ENCODE measurements around the gene ITPR1. TPM values are rescaled to one million over a fixed set of nuclear protein-coding genes. Genes with fewer than 3 reads are reported as not detected.

ITPR1 gene
- total and polyA plus RNA-seq, 2 of the 4 experiments (the other 2 are of a cell fraction) = 1.8 to 5.7 TPM

DNA sequence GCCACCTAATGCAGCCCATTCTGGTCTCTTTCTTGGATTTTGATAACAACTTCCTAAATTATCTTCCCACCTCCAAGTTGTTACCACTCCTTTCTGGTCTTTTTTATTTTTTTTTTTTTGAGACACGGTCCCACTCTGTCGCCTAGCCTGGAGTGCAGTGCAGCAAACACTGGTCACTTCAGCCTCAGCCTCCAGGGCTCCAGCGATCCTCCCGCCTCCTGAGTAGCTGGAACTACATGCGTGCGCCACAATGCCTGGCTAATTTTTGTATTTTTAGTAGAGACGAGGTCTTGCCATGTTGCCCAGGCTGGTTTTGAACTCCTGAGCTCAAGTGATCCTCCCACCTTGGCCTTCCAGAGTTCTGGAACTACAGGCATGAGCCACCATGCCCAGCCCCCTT is 393.3 kb downstream of the ITPR1 start:
- no peak overlapping the region for H4K8ac ChIP-seq (ENCODE audit: low read depth in 2 of 2, low read length in 2 of 2)
- no peak overlapping the region for H3K27ac ChIP-seq (ENCODE audit: insufficient read depth, low read length)
- H4K91ac ChIP-seq (ENCODE audit: insufficient read depth, low read depth, low read length) = no peak overlapping the region
- in situ Hi-C loops (cut with MboI; ENCODE audit: low sequenced_read_pairs) (no loop called here), intact Hi-C loops (cut with micrococcal nuclease) (no loop called here), dilution Hi-C loops (cut with HindIII; ENCODE audit: low sequenced_read_pairs, unreplicated experiment) (no loop called here)
- H3K18ac ChIP-seq (ENCODE audit: low read depth, low read length) = no peak overlapping the region
- H3K4me3 ChIP-seq (ENCODE audit: insufficient read depth, low read depth, low read length) = no peak overlapping the region
- H3K4ac ChIP-seq (ENCODE audit: low read depth, low read length) = no peak overlapping the region
- H2AK9ac ChIP-seq (replicated peaks; ENCODE audit: low read depth, low read length, poor library complexity) = no peak overlapping the region
- CTCF ChIA-PET = no interaction called here
- H2AK5ac ChIP-seq (ENCODE audit: low read depth, low read length) = no peak overlapping the region
- no peaks in the 10 kb centered on the region for H3K79me1 ChIP-seq (ENCODE audit: low read depth in 1 of 2, low read length in 2 of 2)
- H3K4me1 ChIP-seq (ENCODE audit: control insufficient read depth, insufficient read depth, low read length) = no peaks in the 10 kb centered on the region
- no peaks in the 10 kb centered on the region for H3K36me3 ChIP-seq (ENCODE audit: control insufficient read depth, insufficient read depth, low read length)
- H3K27me3 ChIP-seq (ENCODE audit: control insufficient read depth, insufficient read depth, low read length) = no peaks in the 10 kb centered on the region
- H3K9me3 ChIP-seq (ENCODE audit: control insufficient read depth, insufficient read depth, low read length) = no peaks in the 10 kb centered on the region
- POLR2A ChIA-PET (ENCODE audit: unreplicated experiment) = no interaction called here
- H2BK120ac ChIP-seq (ENCODE audit: low read depth, low read length) = no peak overlapping the region
- H3K56ac ChIP-seq (ENCODE audit: extremely low read depth, insufficient read depth, low read length) = no peak overlapping the region
- no peak overlapping the region for H3K4me2 ChIP-seq (ENCODE audit: low read depth, low read length)
- H3K9ac ChIP-seq (ENCODE audit: low read depth, low read length) = no peak overlapping the region
- ATAC-seq (ENCODE audit: low read depth) (no peak), DNase-seq (no peak)
- H2BK20ac ChIP-seq (ENCODE audit: low read depth, low read length) = no peak overlapping the region
- TF ChIP-seq MAZ (IDR thresholded peaks at IDR 0.05; ENCODE audit: borderline replicate concordance, low read depth, low read length) (no peak), CEBPB (IDR thresholded peaks at IDR 0.05; ENCODE audit: low read depth, low read length) (no peak), BHLHE40 (IDR thresholded peaks at IDR 0.05; ENCODE audit: low read depth, low read length) (no peak), MAFK (IDR thresholded peaks at IDR 0.05; ENCODE audit: low read depth, low read length) (no peak), FOS (IDR thresholded peaks at IDR 0.05; ENCODE audit: low read depth, low read length) (no peak), RAD21 (IDR thresholded peaks at IDR 0.05; ENCODE audit: low read length) (no peak), CHD1 (IDR thresholded peaks at IDR 0.05; ENCODE audit: low read depth, low read length) (no peak), POLR2A (IDR thresholded peaks at IDR 0.05; ENCODE audit: low read depth, low read length) (no peak), RCOR1 (IDR thresholded peaks at IDR 0.05; ENCODE audit: insufficient replicate concordance, low read length) (no peak), MXI1 (IDR thresholded peaks at IDR 0.05; ENCODE audit: borderline replicate concordance, low read depth, low read length) (no peak), RFX5 (IDR thresholded peaks at IDR 0.05; ENCODE audit: low read depth, low read length) (no peak), SMC3 (IDR thresholded peaks at IDR 0.05; ENCODE audit: low read depth, low read length) (no peak), NFE2L2 (IDR thresholded peaks at IDR 0.05; ENCODE audit: low read depth, low read length) (no peak)
- TF ChIP-seq, protein P1, sequence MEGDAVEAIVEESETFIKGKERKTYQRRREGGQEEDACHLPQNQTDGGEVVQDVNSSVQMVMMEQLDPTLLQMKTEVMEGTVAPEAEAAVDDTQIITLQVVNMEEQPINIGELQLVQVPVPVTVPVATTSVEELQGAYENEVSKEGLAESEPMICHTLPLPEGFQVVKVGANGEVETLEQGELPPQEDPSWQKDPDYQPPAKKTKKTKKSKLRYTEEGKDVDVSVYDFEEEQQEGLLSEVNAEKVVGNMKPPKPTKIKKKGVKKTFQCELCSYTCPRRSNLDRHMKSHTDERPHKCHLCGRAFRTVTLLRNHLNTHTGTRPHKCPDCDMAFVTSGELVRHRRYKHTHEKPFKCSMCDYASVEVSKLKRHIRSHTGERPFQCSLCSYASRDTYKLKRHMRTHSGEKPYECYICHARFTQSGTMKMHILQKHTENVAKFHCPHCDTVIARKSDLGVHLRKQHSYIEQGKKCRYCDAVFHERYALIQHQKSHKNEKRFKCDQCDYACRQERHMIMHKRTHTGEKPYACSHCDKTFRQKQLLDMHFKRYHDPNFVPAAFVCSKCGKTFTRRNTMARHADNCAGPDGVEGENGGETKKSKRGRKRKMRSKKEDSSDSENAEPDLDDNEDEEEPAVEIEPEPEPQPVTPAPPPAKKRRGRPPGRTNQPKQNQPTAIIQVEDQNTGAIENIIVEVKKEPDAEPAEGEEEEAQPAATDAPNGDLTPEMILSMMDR (conservative IDR thresholded peaks at IDR 0.05; ENCODE audit: low read depth, low read length) = no peak
- TF ChIP-seq, protein P2, sequence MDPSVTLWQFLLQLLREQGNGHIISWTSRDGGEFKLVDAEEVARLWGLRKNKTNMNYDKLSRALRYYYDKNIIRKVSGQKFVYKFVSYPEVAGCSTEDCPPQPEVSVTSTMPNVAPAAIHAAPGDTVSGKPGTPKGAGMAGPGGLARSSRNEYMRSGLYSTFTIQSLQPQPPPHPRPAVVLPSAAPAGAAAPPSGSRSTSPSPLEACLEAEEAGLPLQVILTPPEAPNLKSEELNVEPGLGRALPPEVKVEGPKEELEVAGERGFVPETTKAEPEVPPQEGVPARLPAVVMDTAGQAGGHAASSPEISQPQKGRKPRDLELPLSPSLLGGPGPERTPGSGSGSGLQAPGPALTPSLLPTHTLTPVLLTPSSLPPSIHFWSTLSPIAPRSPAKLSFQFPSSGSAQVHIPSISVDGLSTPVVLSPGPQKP (IDR thresholded peaks at IDR 0.05; ENCODE audit: borderline replicate concordance, low read depth, low read length) = no peak
- TF ChIP-seq, protein P3, sequence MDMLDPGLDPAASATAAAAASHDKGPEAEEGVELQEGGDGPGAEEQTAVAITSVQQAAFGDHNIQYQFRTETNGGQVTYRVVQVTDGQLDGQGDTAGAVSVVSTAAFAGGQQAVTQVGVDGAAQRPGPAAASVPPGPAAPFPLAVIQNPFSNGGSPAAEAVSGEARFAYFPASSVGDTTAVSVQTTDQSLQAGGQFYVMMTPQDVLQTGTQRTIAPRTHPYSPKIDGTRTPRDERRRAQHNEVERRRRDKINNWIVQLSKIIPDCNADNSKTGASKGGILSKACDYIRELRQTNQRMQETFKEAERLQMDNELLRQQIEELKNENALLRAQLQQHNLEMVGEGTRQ (IDR thresholded peaks at IDR 0.05; ENCODE audit: low read depth, low read length) = no peak
- no peak overlapping the region for H2BK5ac ChIP-seq (ENCODE audit: low read depth, low read length, poor library complexity, severe bottlenecking)
- H4K20me1 ChIP-seq (ENCODE audit: insufficient read depth, low read length) = no peaks in the 10 kb centered on the region
- BruUV-seq (replicated peaks) = no TSS peak
- H3K9me1 ChIP-seq (ENCODE audit: insufficient read depth, low read length) = no peaks in the 10 kb centered on the region
- H3K14ac ChIP-seq (replicated peaks; ENCODE audit: low read depth, low read length) = no peak overlapping the region
- no peak overlapping the region for H3K23ac ChIP-seq (ENCODE audit: low read depth, low read length)
- H2AFZ ChIP-seq (replicated peaks; ENCODE audit: low read length, poor library complexity) = no peak overlapping the region
- no peak overlapping the region for H2BK15ac ChIP-seq (ENCODE audit: low read depth, low read length)
- no peak overlapping the region for H4K5ac ChIP-seq (ENCODE audit: low read depth, low read length)
- WGBS, 2 experiments (ENCODE audit: extremely low coverage in 2 of 2, insufficient read length in 1 of 2) = no CpG with 5 or more reads among the region's 7 CpGs
